Epithelial cell of proximal tubule (primary cell): ENCODE results near the gene ITGAE. TPM values are rescaled to one million over a fixed set of nuclear protein-coding genes. Genes with fewer than 3 reads are reported as not detected.
"Not testable (repeated sequence)": the region's sequence is repeated elsewhere in the genome, so short reads cannot be mapped to it uniquely, and the experiment has no call there.

Source experiments
- DNase-seq: peaks from one replicate; pipeline ENCODE4 v3.0.0-alpha.2; 2011; ENCODE audit warnings: low read depth
- H3K4me3 ChIP-seq: 2 replicates; pipeline ENCODE4 v1.5.1; 2011; ENCODE audit warnings: low read depth, mild to moderate bottlenecking, low read length
- total RNA-seq: library from RNA; depleted of rRNA; stranded (reverse); fragments of >200 nt; gene quantifications from 2 replicates; pipeline ENCODE4 v1.2.3, GENCODE V29; 2015
- TF ChIP-seq, protein P1 (sequence below): conservative IDR thresholded peaks from 2 replicates; pipeline ENCODE4 v1.5.1; 2012; ENCODE audit warnings: low read depth, mild to moderate bottlenecking, low read length

Gene ITGAE
- total RNA-seq, 1 donor from 2014 or later: 36.0 TPM

DNA sequence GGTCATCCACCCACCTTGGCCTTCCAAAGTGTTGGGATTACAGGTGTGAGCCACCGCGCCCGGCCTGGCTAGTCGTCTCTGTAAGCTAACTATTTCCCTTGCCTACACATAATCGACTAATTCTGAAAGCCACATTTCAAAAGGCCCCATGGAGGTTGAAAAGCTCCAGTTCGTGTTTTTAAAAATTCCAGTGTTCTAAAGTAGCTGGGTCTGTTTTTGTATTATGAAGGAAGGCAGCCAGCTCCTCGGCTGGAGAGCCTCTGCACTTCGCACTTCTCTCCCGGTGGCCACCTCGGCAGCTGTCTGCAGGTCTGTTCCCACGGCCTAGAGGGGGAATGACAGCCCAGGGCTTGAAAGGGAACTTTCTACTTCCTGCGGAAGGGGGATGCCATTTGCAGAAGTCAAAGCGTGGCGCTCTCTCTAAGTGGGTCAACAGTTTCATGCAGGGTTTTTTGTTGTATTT, 60.3 kb downstream of the ITGAE start:
- TF ChIP-seq, protein P1, sequence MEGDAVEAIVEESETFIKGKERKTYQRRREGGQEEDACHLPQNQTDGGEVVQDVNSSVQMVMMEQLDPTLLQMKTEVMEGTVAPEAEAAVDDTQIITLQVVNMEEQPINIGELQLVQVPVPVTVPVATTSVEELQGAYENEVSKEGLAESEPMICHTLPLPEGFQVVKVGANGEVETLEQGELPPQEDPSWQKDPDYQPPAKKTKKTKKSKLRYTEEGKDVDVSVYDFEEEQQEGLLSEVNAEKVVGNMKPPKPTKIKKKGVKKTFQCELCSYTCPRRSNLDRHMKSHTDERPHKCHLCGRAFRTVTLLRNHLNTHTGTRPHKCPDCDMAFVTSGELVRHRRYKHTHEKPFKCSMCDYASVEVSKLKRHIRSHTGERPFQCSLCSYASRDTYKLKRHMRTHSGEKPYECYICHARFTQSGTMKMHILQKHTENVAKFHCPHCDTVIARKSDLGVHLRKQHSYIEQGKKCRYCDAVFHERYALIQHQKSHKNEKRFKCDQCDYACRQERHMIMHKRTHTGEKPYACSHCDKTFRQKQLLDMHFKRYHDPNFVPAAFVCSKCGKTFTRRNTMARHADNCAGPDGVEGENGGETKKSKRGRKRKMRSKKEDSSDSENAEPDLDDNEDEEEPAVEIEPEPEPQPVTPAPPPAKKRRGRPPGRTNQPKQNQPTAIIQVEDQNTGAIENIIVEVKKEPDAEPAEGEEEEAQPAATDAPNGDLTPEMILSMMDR: no peak
- no peak for DNase-seq

GRCh38 chr17:3739422-3740124, 61.4 kb downstream of the ITGAE start:
- H3K4me3 ChIP-seq: no peak overlapping the region
- TF ChIP-seq, protein P1: no peak
- no peak for DNase-seq

More for the DNA sequence above, 60.3 kb downstream of the ITGAE start:
- H3K4me3 ChIP-seq: no peak overlapping the region

- TF ChIP-seq, protein P1: no peak
- peak; percentile 20 for DNase-seq
- H3K4me3 ChIP-seq: peak overlapping the region; percentile 41
Observed at GRCh38 chr17:3738562-3739295, 62.3 kb downstream of the ITGAE start.

DNA sequence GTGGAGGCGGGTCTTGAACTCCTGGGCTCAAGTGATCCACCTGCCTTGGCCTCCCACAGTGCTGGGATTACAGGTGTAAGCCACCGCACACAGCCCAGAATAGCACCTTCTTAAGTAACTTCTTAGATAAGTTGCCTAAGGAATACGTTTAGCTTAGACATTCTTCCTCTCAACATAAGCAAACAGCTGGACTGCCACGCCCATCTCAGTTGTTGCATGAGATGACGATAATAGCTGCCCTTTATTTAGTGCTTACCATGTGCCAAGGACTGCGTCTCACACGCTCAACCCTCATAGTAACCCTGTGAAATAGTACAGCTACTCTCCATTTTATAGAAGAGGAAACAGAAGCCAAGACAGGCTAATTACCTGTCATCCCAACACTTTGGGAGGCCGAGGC, 65.5 kb downstream of the ITGAE start:
- H3K4me3 ChIP-seq: no peak overlapping the region
- no peak for DNase-seq
- TF ChIP-seq, protein P1: no peak

GRCh38 chr17:3734911-3735276, 66.1 kb downstream of the ITGAE start:
- DNase-seq, H3K4me3 ChIP-seq: not testable (repeated sequence)

GRCh38 chr17:3732210-3732621, 68.8 kb downstream of the ITGAE start:
- DNase-seq: no peak
- TF ChIP-seq, protein P1: no peak
- no peak overlapping the region for H3K4me3 ChIP-seq

DNA sequence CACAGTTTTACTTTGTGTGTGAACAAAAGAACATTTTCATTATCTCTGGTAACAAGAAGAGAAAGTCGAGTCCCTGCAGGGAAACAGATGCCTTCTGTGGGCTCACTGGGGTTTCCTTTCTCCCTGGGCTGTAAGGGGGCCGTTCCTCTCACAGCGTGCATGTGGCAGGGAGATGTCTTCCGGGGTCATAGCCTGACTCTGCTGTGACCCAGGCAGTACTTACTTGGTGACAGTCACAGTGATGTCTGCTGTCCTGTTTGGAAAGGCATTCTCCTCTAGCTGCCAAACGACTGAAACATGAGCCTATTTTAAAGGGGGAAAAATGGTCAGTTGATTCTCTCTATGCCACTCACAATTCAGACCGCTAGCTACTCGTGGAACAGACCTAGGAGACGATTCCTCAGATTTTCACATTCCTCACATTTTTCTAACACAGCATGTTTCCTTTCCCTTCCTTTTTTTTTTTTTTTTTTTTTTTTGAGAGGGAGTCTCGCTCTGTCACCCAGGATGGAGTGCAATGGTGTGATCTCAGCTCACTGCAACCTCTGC, 70.0 kb downstream of the ITGAE start:
- TF ChIP-seq, protein P1: no peak
- H3K4me3 ChIP-seq: no peak overlapping the region
- DNase-seq: no peak
